Kidney (tissue), 14 donors: Measurements from ENCODE around the gene ATXN7L1. TPM values are rescaled to one million over a fixed set of nuclear protein-coding genes. Genes with fewer than 3 reads are reported as not detected.

Source experiments
- DNase-seq, 5 donors: peaks; one replicate each; pipeline ENCODE4 v3.0.0-alpha.2; 2013 to 2020
- FAIRE-seq: peaks from 2 replicates; lab custom pipeline; 2012; peaks lifted over from hg19 to GRCh38; lab: Jason Lieb, UNC
- H3K27ac ChIP-seq, 2 donors: one replicate each; pipeline ENCODE4 v1.7.0; 2013; ENCODE audit warnings: low read depth in 2 of 2, low read length in 2 of 2, inconsistent platforms in 1 of 2
- H3K27me3 ChIP-seq: one replicate; pipeline ENCODE4 v1.7.1; 2013; ENCODE audit warnings: low read length, inconsistent platforms; ENCODE audit not compliant: control insufficient read depth, insufficient read depth
- H3K36me3 ChIP-seq, 3 donors: one replicate each; pipeline versions ENCODE4 v1.7.0 to v1.7.1; 2013; ENCODE audit warnings: low read length in 3 of 3, control low read depth in 1 of 3, inconsistent platforms in 1 of 3; ENCODE audit not compliant: insufficient read depth in 3 of 3, control insufficient read depth in 2 of 3
- H3K4me1 ChIP-seq, 3 donors: one replicate each; pipeline versions ENCODE4 v1.7.0 to v1.7.1; 2013; ENCODE audit warnings: low read length in 3 of 3, inconsistent platforms in 1 of 3, low read depth in 1 of 3; ENCODE audit not compliant: control insufficient read depth in 2 of 3, insufficient read depth in 2 of 3
- H3K4me3 ChIP-seq, 3 donors: one replicate each; pipeline versions ENCODE4 v1.7.0 to v1.8.1; 2013; ENCODE audit warnings: low read length in 3 of 3, control low read depth in 1 of 3, inconsistent platforms in 1 of 3
- H3K9ac ChIP-seq, 3 donors: one replicate each; pipeline versions ENCODE4 v1.7.0 to v1.7.1; 2013; ENCODE audit warnings: low read length in 3 of 3, control low read depth in 1 of 3, inconsistent platforms in 1 of 3
- H3K9me3 ChIP-seq, 3 donors: one replicate each; pipeline versions ENCODE4 v1.7.0 to v1.7.1; 2013; ENCODE audit warnings: low read length in 3 of 3, control low read depth in 1 of 3, inconsistent platforms in 1 of 3; ENCODE audit not compliant: control insufficient read depth in 2 of 3, insufficient read depth in 1 of 3
- CTCF ChIP-seq: IDR thresholded peaks from 3 replicates; pipeline ENCODE4 v1.5.1; 2012; ENCODE audit warnings: mild to moderate bottlenecking, moderate library complexity, borderline replicate concordance; ENCODE audit not compliant: insufficient read depth; ENCODE audit errors: extremely low read depth
- intact Hi-C: fragments of 100-400 bp; cut with DNase I; formaldehyde crosslinking; loops from one replicate; pipeline ENCODE4 v1.11.1; 2022
- polyA plus RNA-seq: library from polyadenylated mRNA; stranded (reverse); fragments of 350-450 nt; fragmentation: Illumina TruSeq; extraction: RNeasy Lipid Tissue Mini Kit (QIAGEN cat#74804); gene quantifications from one replicate; pipeline ENCODE4 v1.2.3, GENCODE V29; 2014; ENCODE audit warnings: low read depth, low replicate concordance; ENCODE audit not compliant: insufficient read depth
- total RNA-seq: library from RNA; stranded (reverse); fragmentation: NEBNext Ultra II Directional; extraction: Animal tissue kit (Norgen Biotek cat#: 25700); gene quantifications from one replicate; pipeline ENCODE4 v1.2.1, GENCODE V29; 2021
- donor health status: control.
- donor health status: control.
- donor health status: control.
- donor health status: control.
- donor health status: control.
- donor health status: DM: yes; HTN: yes; CAD: no.
- donor health status: Normal renal cell carcinoma (clear cell type).

ATXN7L1 gene
- total and polyA plus RNA-seq, 2 donors from 2014 or later = 12.5 to 18.5 TPM

DNA sequence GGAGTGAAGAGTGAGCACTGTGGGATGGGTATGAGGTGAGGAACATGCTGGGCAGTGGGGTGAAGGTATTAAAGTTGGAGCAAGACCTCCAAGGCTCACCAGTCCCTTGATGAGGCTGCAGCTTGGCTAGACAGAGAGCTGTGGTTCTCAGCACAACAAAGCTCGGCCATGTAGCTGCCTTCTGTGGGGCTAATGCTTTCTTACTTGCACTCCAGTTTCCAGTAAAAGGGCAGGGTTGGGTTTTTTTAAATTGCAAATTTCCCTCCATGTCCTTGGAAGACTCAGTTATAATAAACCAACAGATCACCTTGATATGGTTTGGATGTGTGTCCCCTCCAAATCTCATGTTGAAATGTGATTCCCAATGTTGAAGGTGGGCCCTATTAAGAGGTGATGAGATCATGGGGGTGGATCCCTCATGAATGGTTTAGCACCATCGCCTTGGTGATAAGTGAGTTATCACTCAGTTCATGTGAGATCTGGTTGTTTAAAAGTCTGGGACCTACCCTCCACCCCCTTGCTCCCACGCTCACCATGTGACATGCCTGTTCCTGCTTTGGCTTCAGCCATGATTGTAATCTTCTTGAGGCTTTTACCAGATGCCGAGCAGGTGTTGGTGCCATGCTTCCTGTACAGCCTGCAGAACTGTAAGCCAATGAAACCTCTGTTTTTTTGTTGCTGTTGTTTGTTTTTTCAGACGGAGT lies 55.9 kb downstream of the ATXN7L1 start:
- H3K4me1 ChIP-seq = peaks cover 0 to 2% (median 0%) of the 10 kb centered on the region in 3 donors
- DNase-seq = no peak
- H3K4me3 ChIP-seq = no peak overlapping the region
- no peak for TF ChIP-seq CTCF
- H3K9me3 ChIP-seq = no peaks in the 10 kb centered on the region
- no peaks in the 10 kb centered on the region for H3K36me3 ChIP-seq
- no peak overlapping the region for H3K27ac ChIP-seq
- no peak for FAIRE-seq
- intact Hi-C loops = no loop called here
- no peaks in the 10 kb centered on the region for H3K27me3 ChIP-seq
- no peak overlapping the region for H3K9ac ChIP-seq

- Histone ChIP-seq H3K27ac (no peak overlapping the region), H3K9ac (no peak overlapping the region), H3K4me3 (no peak overlapping the region), H3K36me3 (no peaks in the 10 kb centered on the region), H3K4me1 (peaks cover 0 to 2% (median 0%) of the 10 kb centered on the region in 3 donors), H3K27me3 (no peaks in the 10 kb centered on the region), H3K9me3 (no peaks in the 10 kb centered on the region)
- DNase-seq (no peak), FAIRE-seq (no peak)
- no peak for TF ChIP-seq CTCF
- intact Hi-C loops = no loop called here
Observed at GRCh38 chr7:105819559-105819958, 56.8 kb downstream of the ATXN7L1 start.

DNA sequence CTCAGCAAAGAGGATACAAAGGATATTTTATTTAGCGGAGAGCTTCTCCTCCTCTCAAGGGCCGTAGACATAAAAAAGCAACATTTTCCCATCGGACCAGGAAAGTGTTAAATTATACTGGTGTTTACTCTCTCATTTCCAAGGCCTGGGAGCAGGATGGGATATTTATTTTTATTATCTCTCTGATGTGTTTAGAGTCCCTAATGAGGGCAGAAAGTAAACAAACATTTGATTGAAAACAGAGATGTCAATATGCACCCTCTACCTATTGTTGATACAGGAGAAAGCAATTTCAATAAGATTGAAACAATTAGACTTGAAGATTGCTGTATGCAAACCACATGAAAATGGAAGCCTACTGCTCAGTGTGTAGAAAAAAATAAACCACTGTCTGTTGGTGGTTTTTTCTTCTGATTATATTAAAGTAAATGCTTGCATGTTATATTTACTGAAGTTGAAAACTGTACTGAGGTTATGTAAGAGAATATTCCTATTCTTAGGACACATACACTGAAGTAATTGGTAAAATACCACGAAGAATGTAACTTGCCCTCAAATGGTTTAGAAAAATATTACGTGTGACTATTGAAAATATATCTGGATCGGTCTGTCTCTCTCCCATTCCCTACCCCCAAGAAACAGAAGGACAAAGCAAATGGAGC lies 59.3 kb downstream of the ATXN7L1 start:
- Histone ChIP-seq H3K9ac (no peak overlapping the region), H3K4me1 (peaks cover 0 to 2% (median 0%) of the 10 kb centered on the region in 3 donors), H3K36me3 (no peaks in the 10 kb centered on the region), H3K27me3 (no peaks in the 10 kb centered on the region), H3K9me3 (no peaks in the 10 kb centered on the region), H3K4me3 (no peak overlapping the region), H3K27ac (no peak overlapping the region)
- DNase-seq (no peak), FAIRE-seq (no peak)
- TF ChIP-seq CTCF = no peak
- intact Hi-C loops = no loop called here
